GM23338 (cell line): Measurements from ENCODE around the gene LPP.

Source experiments
- CREB1 ChIP-seq: fragments of 250-450 bp; sonication (Bioruptor Pico); IDR thresholded peaks from 2 replicates; pipeline ENCODE4 v1.5.0; 2020; ENCODE audit warnings: low read depth, mild to moderate bottlenecking, moderate library complexity
- CTCF ChIP-seq, 2 experiments: fragments of 200-600 bp in 1 of 2; sonication (generic) in 1 of 2; conservative IDR thresholded peaks; 2 replicates each; pipeline versions ENCODE4 v1.5.1 to v1.6.1; 2016 to 2017; ENCODE audit warnings: antibody characterized with exemption in 2 of 2, low read depth in 2 of 2, mild to moderate bottlenecking in 2 of 2, moderate library complexity in 1 of 2
- ETS1 ChIP-seq: IDR thresholded peaks from 2 replicates; pipeline ENCODE4 v1.6.1; 2016; ENCODE audit warnings: antibody characterized with exemption
- EZH2 ChIP-seq: fragments of 200-600 bp; sonication (generic); IDR thresholded peaks from one replicate; pipeline ENCODE4 v1.8.0; 2017; ENCODE audit warnings: antibody characterized with exemption, mild to moderate bottlenecking, low read depth; ENCODE audit not compliant: unreplicated experiment
- EZH2phosphoT487 ChIP-seq: fragments of 200-600 bp; sonication (generic); IDR thresholded peaks from one replicate; pipeline ENCODE4 v1.8.1; 2018; ENCODE audit warnings: antibody characterized with exemption; ENCODE audit not compliant: unreplicated experiment
- JUNB ChIP-seq: IDR thresholded peaks from one replicate; pipeline ENCODE4 v1.6.1; 2016; ENCODE audit warnings: antibody characterized with exemption; ENCODE audit not compliant: unreplicated experiment
- NANOG ChIP-seq: IDR thresholded peaks from 2 replicates; pipeline ENCODE4 v1.6.1; 2016; ENCODE audit warnings: antibody characterized with exemption, borderline replicate concordance
- POLR2AphosphoS5 ChIP-seq: IDR thresholded peaks from 2 replicates; pipeline ENCODE4 v1.6.1; 2016; ENCODE audit warnings: antibody characterized with exemption, low read depth
- REST ChIP-seq: IDR thresholded peaks from one replicate; pipeline ENCODE4 v1.6.1; 2018; ENCODE audit warnings: antibody characterized with exemption; ENCODE audit not compliant: unreplicated experiment
- STAT1 ChIP-seq: IDR thresholded peaks from one replicate; pipeline ENCODE4 v1.6.1; 2016; ENCODE audit warnings: antibody characterized with exemption; ENCODE audit not compliant: unreplicated experiment
- ZNF114 ChIP-seq: fragments of 250-450 bp; sonication (Bioruptor Pico); IDR thresholded peaks from 2 replicates; pipeline ENCODE4 v1.5.0; 2020; ENCODE audit warnings: mild to moderate bottlenecking, moderate library complexity
- ZNF331 ChIP-seq: fragments of 250-450 bp; sonication (Bioruptor Pico); IDR thresholded peaks from 2 replicates; pipeline ENCODE4 v1.5.0; 2020; ENCODE audit warnings: low read depth, mild to moderate bottlenecking, moderate library complexity
- ZNF462 ChIP-seq: fragments of 250-450 bp; sonication (Bioruptor Pico); IDR thresholded peaks from 2 replicates; pipeline ENCODE4 v1.5.0; 2020; ENCODE audit warnings: mild to moderate bottlenecking, moderate library complexity

- TF ChIP-seq CTCF (conservative IDR thresholded peaks at IDR 0.05; ENCODE audit: low read depth in 2 of 2) (no peak), POLR2AphosphoS5 (no peak), EZH2phosphoT487 (no peak), EZH2 (no peak), REST (no peak), ZNF114 (CRISPR knock-in tag) (no peak), CREB1 (no peak), JUNB (no peak), NANOG (no peak), ETS1 (no peak), ZNF331 (CRISPR knock-in tag) (no peak), STAT1 (no peak), ZNF462 (no peak)
Observed at GRCh38 chr3:188188911-188189310, 35.0 kb downstream of the LPP start.
